NCI-H2196 (cell line): ENCODE results near the gene KL.

Source experiments
- DNase-seq: peaks from one replicate; lab custom pipeline; 2025; ENCODE audit not compliant: unreplicated experiment; lab: John Stamatoyannopoulos, UW

Gene KL

DNA sequence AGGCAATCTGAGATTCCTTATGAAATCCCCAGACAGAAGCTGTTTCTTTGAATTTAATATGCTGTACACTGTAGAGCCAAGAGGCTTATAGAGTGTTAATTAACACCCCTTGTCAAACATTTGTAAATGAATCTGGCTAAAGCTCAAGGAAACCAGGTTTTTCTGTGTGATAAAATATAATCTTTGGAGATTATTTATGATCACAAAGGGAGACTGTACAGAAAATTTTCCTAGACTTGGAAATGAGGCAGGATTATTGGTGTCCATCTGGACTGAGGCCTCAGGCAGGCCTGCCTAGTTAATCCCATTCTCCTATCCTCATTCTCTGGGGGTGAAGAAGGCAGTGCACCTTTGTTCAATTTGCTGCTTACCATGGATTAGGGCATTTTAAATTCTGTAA is 17.8 kb downstream of the KL start:
- no peak for DNase-seq

DNA sequence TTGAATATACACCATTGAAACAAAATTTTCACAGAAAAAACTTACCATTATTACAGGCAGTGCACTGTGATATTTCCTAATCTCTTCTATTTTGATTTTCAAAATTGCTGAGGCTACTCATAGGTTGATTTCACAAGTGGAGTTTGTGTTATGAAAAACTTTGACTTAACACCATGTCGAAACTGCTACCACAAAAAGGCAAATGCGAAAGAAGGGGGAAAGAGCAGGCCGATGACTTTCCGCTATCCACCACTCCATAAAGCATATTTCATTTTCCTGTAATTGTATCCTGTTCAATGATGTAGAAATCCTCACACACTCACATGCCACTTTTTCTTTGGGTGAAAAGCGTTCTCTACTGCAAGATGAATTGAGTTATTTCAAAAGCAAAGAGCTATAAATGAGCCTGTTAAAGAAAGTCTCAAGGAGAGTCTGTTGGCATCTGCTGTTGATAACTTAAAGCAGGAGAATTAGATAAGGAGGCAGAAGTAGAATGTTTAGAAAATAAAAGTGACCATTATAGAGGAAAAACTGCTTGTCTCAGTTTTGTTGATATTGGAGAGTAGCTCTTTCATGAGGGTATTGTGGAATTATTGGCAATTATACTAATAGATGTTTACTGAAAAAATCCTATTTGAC is 18.8 kb downstream of the KL start:
- no peak for DNase-seq

DNA sequence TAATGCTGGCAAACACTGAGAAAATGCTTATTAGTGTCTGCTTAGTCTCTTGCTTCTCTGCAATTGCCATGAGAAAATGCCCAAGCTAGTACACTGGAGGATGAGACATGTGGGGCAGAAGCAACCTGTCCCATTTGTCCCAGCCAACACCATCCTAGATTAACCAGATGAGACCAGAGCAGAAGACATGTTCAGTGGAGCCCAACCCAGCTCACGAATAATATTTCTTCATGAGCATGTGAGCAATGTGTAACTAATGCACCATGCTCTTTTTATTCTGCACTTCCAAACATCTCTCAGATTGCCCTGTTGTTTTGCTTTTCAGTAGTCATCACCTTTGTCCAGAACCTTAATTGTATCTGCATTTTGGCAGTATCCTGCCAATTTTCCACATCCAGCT is 21.4 kb downstream of the KL start:
- no peak for DNase-seq

DNA sequence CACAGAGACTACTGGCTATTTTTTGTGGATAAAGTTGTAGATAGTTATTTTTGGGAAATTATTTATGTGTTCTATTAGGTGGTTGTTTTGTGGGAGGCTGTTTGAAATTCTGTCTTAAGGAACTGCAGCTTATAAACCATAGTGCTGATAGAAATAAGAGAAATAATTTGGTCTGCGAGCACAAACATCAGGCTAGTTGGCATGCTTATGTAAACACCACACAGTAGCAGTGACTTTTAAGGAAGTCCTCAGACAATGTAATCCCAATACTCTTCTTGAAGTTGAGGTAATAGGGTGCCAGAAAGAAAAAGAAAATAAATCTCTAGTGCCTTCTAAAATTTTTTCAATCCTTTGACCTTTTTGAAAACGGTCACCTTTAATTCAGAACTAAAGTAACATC is 23.9 kb downstream of the KL start:
- DNase-seq: no peak

DNA sequence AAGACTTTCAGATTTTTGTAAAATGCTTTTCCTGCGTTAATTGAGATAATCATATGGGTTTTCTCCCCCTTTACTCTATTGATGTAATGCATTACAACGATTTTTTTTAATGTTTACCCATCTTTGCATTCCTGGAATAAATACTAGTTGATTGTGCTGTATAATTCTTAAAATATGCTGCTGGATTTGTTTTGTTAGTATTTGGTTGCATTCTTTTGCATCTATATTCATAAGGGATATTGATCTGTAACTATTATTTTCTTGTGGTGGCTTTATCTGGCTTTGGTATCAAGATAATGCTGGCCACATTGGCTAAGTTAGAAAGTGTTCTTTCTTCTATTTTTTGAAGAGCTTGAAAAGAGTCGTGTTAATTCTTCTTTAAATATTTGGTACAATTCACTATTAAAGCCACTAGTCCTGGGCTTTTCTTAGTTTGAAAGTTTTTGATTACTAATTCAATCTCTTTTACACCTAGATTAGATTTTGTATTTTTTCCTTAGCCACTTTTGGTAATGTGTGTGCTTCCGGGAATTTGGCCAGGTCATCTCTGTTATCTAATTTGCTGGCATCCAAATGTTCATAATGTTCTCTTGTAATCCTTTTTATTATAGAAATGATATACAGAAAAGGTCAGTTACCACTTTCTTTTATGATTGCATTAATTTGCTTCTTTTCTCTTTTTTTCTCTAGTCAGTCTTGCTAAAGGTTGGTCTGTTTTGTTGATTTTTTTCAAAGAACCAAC is 29.8 kb downstream of the KL start:
- no peak for DNase-seq

DNA sequence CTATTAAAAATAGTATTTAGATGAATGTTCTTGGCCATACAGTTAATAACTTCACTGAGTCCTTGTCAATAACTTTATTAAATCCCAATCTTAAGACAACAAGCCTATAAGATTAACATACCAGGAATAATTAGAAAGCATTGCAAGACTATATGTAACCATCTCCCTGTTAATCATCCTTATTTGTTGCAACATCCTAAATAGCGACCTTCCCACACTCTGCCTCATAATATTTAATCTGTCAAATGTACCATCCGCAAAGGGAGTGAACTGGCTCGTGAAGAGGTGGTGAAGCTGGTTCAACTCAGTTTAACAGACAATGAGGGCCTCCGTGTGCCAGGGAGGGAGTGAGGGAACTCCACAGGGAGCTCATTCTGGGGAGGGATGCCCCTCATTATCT is 33.9 kb downstream of the KL start:
- DNase-seq: no peak

DNA sequence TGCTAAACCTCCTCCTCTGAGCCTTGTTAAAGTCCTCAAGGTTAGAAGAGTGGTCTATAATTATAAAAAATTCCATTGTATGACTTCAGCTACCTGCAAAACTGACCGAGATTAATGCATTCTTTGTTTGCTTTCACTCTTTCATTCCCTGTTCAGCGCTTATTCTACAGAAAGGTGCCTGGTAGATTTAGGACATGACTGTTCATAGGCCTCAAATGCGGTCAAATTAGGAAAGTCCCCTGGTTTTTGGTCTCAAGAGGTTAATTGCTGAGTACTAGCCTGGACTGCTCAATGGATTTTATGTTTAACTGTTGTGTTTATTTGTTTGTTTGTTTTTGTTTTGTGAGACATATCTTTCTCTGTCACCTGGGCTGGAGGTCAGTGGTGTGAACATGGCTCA is 35.4 kb downstream of the KL start:
- DNase-seq: no peak

DNA sequence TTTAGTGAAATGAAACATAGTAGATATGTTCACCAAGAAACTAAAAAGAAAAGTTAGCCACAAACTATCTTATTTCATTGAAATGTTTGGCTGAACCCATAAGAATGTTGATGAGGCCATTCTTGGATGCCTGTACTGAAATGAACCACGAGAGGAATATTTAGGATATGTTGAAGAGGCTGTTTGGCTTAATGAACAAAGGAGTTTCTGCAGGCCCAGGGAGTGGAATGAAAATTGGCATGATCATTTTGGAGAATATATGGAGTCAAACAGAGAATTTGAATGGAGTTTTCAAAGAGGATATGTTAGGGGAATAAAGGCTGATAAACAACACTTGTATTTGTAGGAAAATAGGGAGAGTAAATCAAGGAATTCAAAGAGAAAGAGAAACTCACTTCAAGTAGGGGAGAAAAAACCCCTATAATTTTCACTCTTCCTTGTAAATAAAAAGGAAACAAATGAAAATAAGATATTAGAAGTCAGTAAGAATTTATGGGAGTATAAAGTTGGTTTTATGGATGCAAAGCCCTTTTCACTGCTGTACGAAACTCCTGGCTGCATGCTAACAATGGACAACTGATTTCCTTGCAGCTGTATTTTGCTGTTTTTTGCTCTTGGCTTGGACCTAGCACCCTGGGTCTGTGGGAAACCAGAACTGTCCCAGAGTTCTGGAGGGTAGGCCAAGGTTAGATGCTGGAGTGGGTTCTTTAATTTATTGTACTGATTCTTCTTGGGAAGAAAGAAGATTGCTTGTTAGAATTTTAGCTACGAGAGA is 36.5 kb downstream of the KL start:
- no peak for DNase-seq

DNA sequence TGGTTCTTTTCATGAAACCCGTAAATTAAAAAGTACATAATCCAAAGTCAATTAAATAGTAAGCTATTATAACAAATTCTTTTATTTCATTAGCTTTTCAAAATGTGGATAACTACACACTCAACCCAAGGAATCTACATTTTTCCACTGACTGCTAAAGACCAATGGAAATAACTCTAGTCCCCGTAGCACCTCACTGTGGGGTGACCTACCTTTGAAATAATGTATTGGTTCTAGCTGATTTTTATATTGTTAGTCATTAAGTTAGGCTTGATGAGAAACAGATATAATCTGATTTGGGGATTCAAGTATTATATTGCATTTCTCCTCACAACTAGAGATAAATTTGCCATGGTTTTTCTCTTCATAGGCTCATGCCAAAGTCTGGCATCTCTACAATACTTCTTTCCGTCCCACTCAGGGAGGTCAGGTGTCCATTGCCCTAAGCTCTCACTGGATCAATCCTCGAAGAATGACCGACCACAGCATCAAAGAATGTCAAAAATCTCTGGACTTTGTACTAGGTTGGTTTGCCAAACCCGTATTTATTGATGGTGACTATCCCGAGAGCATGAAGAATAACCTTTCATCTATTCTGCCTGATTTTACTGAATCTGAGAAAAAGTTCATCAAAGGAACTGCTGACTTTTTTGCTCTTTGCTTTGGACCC is 37.3 kb downstream of the KL start:
- no peak for DNase-seq

DNA sequence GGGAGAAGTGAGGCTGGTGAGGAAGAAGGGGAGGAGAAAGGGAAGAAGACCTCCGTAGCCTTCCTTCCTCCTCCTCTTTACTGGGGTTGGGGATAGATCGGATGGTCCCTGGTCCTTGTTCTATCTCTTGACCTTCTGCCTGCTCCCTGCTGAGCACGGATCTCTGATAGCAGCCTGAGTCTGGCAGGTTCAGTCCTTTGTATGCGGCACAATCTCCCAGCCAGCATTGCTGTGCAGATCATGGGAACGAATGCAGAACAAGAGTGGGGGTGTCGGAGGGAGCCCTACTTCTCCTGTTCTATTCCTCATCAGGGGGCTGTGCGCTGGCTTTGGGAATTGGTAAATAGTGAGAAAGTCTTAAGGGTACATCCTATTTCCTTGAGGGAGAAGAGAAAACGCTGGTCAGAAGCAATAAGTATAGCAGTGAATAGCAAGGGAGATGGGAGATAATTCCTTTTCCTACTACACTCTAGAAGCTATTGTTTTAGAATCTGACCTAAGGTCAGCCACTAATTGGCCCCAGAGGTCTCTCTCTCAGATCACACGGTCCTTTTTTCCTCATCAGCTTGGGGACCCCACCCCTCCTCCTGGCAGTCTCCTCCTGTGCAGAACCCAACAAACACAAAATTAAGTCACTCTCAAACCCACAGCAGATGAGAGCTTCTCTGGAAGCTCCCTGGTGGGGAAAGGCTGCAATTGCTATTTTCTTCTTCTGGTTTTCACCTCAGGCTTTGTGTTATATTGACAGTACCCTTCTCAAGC is 41.0 kb downstream of the KL start:
- DNase-seq: no peak

DNA sequence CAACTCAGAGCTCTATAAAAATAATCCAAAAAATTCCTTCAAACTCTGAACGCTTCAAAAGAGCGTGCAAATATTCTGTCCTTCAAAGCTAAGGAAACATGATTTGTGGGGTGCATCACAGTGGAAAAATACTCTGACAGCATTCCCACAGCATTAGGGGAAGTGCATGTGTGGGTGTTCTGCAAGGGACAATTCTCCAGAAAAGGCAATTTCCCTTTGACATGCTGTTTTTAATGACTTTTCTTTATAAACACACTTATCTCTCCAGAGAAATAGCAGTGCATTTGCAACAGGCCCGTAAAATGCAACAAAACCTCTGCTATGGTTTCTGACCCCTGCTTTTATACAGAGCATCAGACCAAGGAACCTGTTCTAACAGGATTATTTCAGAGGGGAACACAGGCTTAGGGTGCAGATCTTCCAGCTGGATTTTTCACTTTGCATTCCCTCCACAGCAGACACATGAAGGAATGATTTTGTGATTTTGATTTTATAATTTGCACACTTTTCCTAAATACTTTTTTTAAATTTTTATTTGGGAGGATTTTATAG is 42.6 kb downstream of the KL start:
- DNase-seq: no peak

DNA sequence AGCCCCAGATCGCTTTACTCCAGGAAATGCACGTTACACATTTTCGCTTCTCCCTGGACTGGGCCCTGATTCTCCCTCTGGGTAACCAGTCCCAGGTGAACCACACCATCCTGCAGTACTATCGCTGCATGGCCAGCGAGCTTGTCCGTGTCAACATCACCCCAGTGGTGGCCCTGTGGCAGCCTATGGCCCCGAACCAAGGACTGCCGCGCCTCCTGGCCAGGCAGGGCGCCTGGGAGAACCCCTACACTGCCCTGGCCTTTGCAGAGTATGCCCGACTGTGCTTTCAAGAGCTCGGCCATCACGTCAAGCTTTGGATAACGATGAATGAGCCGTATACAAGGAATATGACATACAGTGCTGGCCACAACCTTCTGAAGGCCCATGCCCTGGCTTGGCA is 44.6 kb downstream of the KL start:
- DNase-seq: no peak

DNA sequence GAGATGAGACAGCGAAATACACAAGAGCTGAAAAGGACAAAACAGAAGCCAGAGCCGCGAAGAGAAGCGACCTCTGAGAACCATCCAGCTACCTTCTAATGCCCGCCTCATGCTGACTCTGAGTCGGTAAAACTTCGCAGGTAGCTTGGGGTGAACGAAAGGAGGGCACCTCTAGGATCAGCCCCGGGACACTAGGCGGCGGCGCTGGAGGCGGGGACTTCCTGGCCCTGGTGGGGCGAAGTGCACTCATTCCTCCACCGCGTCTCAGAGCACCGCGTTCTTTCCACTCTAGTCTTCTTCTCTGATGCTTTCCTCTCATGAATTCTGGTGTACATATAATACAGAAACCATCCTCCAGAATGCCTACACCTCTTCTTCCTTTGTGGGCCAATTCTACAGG is 50.1 kb downstream of the KL start:
- no peak for DNase-seq

DNA sequence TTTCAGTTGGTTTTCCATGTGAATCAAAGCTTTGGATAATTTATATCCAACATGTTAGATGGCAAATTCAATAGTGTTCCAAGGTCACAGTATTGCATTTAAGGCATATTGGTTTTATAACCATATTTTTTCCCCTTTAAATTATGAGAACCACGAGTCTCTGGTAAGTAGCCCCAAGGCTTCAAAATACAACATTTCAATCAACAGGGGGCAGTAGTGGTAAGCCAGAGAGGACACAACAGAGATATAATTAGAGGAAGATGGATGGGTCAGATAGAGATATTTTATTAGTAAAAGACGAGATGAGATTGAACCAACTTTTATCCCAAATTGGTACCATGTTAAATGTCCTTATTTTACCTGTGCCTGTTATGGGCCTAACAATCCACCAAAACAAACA is 53.1 kb downstream of the KL start:
- DNase-seq: no peak

DNA sequence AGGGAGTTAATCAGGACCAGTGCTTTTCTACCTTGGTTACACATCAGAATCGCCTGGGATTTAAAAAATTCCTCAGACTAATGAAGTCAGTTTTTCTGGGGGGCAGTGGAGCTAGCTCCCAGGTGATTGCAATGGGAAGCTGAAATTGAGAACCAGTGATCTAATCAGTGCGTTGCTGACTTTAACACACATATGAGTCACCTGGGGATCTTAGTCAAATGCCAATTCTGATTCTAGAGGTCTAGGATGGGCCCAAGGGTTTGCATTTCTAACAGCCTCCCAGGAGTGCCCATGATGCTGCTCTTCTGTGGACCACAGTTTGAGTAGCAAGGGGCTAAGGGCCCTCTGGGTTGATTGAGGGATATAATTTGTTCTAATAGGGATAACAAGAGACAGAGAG is 54.5 kb downstream of the KL start:
- DNase-seq: no peak

DNA sequence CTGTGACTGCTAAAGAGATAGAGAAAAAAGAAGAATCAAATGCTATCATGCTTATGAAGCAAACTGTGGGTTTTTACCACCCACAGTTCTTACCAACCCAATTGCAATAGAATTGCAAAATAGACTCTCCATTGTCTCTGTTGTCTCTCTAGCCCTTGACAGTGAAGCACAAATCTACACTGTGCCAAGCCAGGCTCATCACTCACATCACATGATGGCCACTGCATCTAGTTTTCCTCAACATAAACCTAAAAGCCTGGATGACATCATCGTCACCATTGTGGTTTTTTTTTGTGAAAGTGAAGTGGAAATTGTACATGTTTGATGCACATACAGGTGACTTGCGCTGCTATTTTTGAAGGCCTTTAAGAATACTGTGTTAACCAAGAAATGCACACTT is 56.1 kb downstream of the KL start:
- DNase-seq: no peak

DNA sequence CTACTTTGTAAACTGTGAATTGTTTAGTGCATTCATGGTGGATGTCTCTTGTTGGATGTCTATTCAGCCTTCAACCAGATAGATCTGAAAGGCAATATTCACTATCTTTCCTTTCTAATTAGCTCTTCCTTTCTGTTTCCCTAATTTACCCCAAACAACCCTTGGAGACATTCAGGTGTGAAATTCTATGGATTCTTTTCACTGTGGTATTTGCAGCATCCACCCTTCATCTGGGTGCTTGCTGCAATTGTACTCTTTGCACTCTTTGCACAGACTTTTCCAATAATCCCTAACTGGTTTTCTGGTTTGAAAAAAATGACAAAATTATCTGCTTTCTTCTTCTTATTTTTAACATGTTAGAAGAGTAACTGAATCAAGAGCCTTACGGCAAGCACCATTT is 56.5 kb downstream of the KL start:
- no peak for DNase-seq

DNA sequence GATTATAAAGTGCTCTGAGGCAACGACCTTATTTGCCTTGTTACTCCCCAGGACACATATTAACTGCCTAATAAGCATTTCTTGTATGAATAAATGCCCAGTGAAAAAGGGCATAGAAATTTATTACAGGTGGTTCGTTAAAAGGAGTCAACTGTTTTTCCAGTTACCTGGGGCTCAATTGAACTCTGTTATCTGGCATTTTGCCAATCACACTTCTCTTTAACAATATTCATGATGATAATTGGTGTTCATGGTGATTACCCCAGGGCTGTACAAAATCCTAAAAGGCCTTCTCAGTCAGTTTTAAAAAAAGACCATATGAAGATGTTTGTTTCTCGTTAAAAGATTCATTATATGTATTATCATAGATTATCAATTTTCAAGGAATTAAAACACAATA is 57.1 kb downstream of the KL start:
- DNase-seq: no peak

DNA sequence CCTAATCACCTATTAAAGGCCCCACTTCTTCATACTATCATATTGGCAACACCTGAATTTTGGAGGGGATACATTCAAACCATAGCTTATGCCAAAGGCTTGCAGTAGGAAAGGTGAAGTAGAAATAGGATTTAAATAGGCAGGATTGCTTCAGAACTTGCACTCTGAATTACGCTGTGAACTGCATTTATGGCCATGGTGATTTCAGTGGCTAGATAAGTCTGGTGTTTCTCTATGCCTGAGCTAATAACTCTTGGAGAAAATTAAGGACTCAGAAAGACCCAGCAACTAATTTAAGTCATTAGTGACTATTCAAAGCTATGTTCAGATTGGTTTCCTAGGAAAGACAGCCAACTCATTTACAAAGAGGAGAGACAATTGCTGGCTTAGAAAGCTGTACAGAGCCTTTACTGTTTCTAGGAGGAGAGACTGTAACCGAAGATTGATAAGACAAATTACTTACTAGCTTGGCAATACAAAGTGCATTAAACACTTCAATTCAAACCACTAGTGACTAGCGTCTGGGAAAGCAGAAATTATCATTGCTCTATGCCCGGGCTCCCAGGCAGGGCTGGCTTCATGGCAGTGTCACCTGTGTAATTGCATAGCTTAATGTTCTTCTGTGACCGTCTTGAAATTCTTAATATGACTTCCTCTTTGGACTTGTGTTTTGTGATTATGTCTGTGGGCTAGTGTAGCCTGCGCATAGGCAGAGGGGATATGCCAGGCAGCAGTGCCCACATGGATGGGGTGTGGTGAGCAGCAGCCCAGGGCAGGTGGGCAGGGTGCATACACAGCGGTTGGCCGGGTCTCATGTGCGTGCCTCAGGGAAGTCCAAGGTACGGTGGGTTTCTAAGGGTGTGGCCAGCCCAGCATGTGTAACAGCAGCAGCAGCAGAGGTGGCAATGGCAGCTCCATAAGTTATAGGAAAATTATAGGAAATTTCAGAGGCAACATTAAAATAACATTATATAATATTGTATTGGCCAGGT is 60.1 kb downstream of the KL start:
- no peak for DNase-seq

DNA sequence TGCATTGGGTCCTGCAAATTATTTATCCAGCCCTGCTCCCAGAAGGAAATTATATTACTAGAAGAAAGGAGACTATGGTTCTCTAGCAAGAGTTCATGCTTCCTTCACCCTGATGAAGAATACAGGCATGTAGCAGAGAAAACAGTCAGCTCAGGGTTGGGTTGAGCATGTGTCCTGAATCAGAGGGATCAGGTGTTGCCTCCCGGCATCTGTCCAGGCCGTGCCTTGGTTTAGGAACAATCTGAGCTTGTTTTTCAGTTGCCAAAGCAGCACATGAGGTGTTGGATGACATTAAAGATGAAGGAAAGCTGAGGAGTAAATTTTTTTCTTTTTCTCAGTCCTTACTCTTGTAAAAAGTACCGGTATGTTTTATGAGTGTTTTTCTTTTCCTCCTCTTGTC is 62.0 kb downstream of the KL start:
- DNase-seq: no peak
